ENCODE measurements around the gene IKZF3.

DNA sequence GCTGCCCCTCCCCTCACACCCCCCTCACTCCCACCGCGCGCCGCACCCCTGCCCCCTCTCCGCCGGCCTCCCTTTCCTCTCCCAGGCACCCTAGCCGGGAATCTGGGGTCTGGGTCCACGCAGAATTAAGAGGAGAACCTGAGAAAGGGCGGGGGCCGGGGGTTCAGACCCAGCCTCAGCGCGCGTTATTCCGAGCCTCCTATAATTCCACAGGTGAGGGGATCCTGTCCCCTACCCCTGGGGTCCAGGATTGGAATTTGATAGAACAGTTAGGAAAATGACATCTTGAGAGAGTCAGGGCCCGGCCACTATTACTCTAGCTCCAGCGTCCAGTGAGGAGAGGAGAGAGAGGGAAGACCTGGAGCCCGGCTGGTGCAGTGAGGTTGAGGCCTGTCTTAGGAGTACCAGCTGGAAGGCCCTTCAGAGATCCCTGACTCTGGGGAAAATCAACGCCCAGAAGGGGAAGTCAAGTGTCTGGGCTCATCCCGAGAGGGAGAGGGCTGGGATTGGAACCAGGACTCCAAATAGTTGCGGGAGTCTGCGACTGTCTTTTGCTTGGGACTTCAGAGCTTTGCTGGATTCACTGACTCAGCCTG lies 109.1 kb downstream of the IKZF3 start:
- no peak for TF ChIP-seq TAF1 (IDR thresholded peaks at IDR 0.05; ENCODE audit: borderline replicate concordance, low read depth, low read length)
- TF ChIP-seq POLR2AphosphoS5 (IDR thresholded peaks at IDR 0.05; ENCODE audit: low read depth, low read length) = no peak
